ENCODE results near the gene CHCHD1. TPM values are rescaled to one million over a fixed set of nuclear protein-coding genes. Genes with fewer than 3 reads are reported as not detected.
A peak's percentile ranks its signal among the peaks of the same experiment; 100 is the strongest.

CHCHD1 gene
- polyA plus RNA-seq, 1 experiment, result 14.3 TPM

DNA sequence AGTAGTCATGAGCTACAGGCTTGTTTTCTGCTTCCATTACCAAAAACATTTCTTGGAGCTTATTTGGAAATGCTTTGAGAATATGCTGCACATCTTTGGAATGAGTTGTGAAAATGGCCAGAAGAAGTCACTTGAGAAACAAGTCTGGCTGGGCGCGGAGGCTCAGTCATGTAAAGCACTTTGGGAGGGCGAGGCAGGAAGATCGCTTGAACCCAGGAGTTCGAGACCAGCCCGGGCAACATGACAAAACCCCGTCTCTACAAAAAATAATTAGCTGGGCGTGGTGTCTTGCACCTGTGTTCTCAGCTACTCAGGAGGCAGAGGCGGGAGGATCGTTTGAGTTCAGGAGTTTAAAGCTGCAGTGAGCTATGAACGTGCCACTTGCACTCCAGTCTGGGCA lies 882 bp upstream of the CHCHD1 start:
- H3K36me3 ChIP-seq (ENCODE audit: control insufficient read depth, insufficient read depth, low read length), result peaks cover 7% of the 10 kb centered on the region
- no peaks in the 10 kb centered on the region for H3K27me3 ChIP-seq (ENCODE audit: control insufficient read depth, insufficient read depth, low read length)
- ChIA-PET CTCF (interaction anchor here (0.7 to 1.0 kb wide), 2 partner anchors 8 to 98 kb away, joined by 3 to 5 read pairs; no protein-coding TSS in a partner anchor), POLR2A (interaction anchor here (0.6 to 2.4 kb wide), 3 partner anchors 9 to 51 kb away, joined by 3 to 9 read pairs (median 5); a partner anchor contains a TSS)
- TF ChIP-seq, protein P1, sequence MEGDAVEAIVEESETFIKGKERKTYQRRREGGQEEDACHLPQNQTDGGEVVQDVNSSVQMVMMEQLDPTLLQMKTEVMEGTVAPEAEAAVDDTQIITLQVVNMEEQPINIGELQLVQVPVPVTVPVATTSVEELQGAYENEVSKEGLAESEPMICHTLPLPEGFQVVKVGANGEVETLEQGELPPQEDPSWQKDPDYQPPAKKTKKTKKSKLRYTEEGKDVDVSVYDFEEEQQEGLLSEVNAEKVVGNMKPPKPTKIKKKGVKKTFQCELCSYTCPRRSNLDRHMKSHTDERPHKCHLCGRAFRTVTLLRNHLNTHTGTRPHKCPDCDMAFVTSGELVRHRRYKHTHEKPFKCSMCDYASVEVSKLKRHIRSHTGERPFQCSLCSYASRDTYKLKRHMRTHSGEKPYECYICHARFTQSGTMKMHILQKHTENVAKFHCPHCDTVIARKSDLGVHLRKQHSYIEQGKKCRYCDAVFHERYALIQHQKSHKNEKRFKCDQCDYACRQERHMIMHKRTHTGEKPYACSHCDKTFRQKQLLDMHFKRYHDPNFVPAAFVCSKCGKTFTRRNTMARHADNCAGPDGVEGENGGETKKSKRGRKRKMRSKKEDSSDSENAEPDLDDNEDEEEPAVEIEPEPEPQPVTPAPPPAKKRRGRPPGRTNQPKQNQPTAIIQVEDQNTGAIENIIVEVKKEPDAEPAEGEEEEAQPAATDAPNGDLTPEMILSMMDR (IDR thresholded peaks at IDR 0.05; ENCODE audit: insufficient read depth, low read depth, low read length), result no peak
- H3K4me3 ChIP-seq (ENCODE audit: low read depth, low read length), result peak overlapping the region; percentile 99
- no peak for DNase-seq (ENCODE audit: low read depth)

DNA sequence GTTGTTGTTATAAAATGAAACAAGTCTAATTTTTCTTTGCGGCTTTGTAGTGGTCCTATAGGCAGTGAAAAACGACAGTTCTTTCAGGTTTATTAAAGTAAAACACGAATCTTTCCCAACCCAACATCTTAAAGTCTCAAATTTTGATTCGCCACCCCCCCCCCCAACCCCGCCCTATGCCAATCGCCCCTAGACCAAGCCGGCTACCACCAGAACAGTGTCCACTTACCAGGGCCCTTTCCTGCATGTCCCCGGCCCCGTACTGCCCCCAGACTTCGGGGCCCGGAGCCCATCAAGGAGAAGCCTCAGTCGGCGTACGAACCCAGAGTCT lies 335 bp upstream of the CHCHD1 start:
- Histone ChIP-seq H3K4me3 (ENCODE audit: low read depth, low read length) (peak overlapping the region; percentile 99), H3K27me3 (ENCODE audit: control insufficient read depth, insufficient read depth, low read length) (no peaks in the 10 kb centered on the region), H3K36me3 (ENCODE audit: control insufficient read depth, insufficient read depth, low read length) (peaks cover 5% of the 10 kb centered on the region)
- TF ChIP-seq, protein P1 (IDR thresholded peaks at IDR 0.05; ENCODE audit: insufficient read depth, low read depth, low read length), result no peak
- DNase-seq (ENCODE audit: low read depth), result no peak
- CTCF ChIA-PET, result interaction anchor here (0.7 to 1.0 kb wide), 2 partner anchors 10 to 97 kb away, joined by 3 to 5 read pairs; a partner anchor contains a TSS
- POLR2A ChIA-PET, result interaction anchor here (0.9 to 2.4 kb wide), 3 partner anchors 9 to 51 kb away, joined by 3 to 9 read pairs (median 5); a partner anchor contains a TSS

DNA sequence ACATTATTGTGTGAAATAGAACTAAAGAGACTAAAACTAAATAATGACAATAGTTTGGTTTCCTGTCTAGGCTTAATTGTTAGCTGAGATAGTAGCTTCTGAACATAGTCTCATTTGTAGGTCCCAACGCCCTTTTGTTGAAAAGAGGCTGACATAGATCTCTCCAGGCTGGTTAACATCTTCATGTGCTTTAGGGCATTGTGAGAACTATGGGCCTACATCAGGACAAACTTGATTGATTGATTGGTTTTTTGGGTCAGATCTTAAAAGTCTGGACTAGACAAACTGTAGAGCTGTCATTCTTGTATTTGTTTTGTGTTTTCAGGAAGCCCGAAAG lies 869 bp downstream of the CHCHD1 start:
- Histone ChIP-seq H3K27me3 (ENCODE audit: control insufficient read depth, insufficient read depth, low read length) (no peaks in the 10 kb centered on the region), H3K36me3 (ENCODE audit: control insufficient read depth, insufficient read depth, low read length) (peaks cover 4% of the 10 kb centered on the region), H3K4me3 (ENCODE audit: low read depth, low read length) (peak overlapping the region; percentile 99)
- DNase-seq (ENCODE audit: low read depth), result no peak
- CTCF ChIA-PET, result interaction anchor here (0.5 to 1.7 kb wide), 2 partner anchors 97 to 728 kb away, joined by 3 to 13 read pairs; no protein-coding TSS in a partner anchor
- TF ChIP-seq, protein P1 (IDR thresholded peaks at IDR 0.05; ENCODE audit: insufficient read depth, low read depth, low read length), result no peak
- POLR2A ChIA-PET, result interaction anchor here (2.4 kb wide), 1 partner anchor 11 kb away, joined by 9 read pairs; a partner anchor contains a TSS

DNA sequence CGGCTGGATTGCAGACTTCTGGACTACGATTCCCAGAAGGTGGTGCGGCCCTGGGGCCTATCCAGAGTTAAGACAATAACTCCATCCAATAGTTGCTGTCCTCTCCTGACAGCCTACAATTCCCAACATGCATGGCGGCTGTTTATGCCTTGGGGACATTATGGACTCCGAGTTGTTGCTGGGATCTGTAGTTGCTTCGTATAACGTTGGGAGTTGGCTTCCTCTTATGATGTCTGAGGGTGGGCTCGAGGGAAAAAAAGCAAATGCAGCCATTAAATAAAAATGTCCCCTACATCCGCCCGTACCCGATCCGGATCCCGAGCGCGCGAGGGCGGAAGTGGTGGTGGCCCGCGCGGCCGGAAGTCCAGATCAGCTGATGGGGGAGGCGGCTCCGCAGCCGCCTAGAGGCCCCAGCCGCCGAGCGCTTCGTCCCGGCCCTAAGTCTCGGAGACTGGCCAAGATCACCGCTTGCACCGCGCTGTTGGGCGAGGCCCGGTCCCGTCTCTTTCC lies 3.4 kb downstream of the CHCHD1 start, which contains the start of gene ZSWIM8:
Gene ZSWIM8 (plus strand): TSS at position 396 of the 510 bp plus-strand sequence. CDS start 273 bp downstream, outside the sequence.
- Histone ChIP-seq H3K36me3 (ENCODE audit: control insufficient read depth, insufficient read depth, low read length) (peaks cover 18% of the 10 kb centered on the region), H3K27me3 (ENCODE audit: control insufficient read depth, insufficient read depth, low read length) (no peaks in the 10 kb centered on the region), H3K4me3 (ENCODE audit: low read depth, low read length) (peak within 1 kb of the TSS; percentile 74)
- ChIA-PET POLR2A (no interaction called here), CTCF (interaction anchor here (0.6 to 1.7 kb wide), 3 partner anchors 9 to 95 kb away, joined by 3 to 6 read pairs (median 5); no protein-coding TSS in a partner anchor)
- TF ChIP-seq, protein P1 (IDR thresholded peaks at IDR 0.05; ENCODE audit: insufficient read depth, low read depth, low read length), result 0 out of 2 replicates have a peak, but pooled peaks have one; percentile 2
- DNase-seq (ENCODE audit: low read depth), result peak; percentile 85

DNA sequence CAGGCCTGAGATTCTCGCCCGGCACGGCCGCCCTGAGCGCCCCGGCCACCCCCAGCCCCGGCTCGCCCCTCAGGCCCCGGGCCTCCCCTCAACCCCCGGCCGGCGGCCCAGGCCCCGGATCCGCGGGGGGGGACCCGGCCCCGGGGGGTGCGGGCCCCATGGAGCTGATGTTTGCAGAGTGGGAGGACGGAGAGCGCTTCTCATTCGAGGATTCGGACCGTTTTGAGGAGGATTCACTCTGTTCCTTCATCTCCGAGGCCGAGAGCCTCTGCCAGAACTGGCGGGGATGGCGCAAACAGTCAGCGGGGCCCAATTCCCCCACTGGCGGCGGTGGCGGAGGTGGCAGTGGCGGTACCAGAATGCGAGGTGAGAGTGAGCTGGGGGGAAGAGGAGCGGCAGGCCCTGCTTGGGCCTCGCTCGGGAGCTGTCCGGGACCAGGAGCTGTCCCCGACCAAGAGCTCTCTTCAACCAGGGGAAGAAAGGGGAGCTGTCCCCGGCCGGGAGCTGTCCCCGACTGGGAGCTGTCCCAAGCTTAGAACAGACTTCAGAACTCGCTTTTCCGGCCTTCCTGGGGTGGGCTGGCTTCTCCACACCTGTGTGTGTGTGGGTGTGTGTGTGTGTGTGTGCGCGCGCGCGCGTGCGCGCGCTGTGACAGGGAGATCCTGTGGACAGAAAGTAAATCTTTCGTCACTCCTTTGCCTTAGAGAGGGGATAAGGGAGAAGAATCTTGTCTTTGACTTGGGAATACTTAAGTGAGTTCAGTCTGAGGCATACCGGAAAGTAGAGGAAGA lies 4.1 kb downstream of the CHCHD1 start:
- POLR2A ChIA-PET, result no interaction called here
- peak overlapping the region; percentile 74 for H3K4me3 ChIP-seq (ENCODE audit: low read depth, low read length)
- peaks cover 21% of the 10 kb centered on the region for H3K36me3 ChIP-seq (ENCODE audit: control insufficient read depth, insufficient read depth, low read length)
- TF ChIP-seq, protein P1 (IDR thresholded peaks at IDR 0.05; ENCODE audit: insufficient read depth, low read depth, low read length), result no peak
- no peak for DNase-seq (ENCODE audit: low read depth)
- CTCF ChIA-PET, result interaction anchor here (0.6 to 1.7 kb wide), 5 partner anchors 15 to 155 kb away, joined by 3 to 6 read pairs (median 4); no protein-coding TSS in a partner anchor
- H3K27me3 ChIP-seq (ENCODE audit: control insufficient read depth, insufficient read depth, low read length), result no peaks in the 10 kb centered on the region

Data from BJ (cell line).